Loucy (cell line): ENCODE data around the gene ATP8A2.
A peak's percentile ranks its signal among the peaks of the same experiment; 100 is the strongest.

ENCODE experiments used
- H2AFZ ChIP-seq: fragments of 200-600 bp; sonication (generic); 2 replicates; pipeline ENCODE4 v1.6.0; 2016; ENCODE audit warnings: antibody characterized with exemption, mild to moderate bottlenecking, low read length, moderate library complexity
- H3F3A ChIP-seq: fragments of 200-600 bp; 2 replicates; pipeline ENCODE4 v1.6.0; 2016; ENCODE audit warnings: antibody characterized with exemption, low read depth, mild to moderate bottlenecking
- H3K27me3 ChIP-seq: fragments of 200-600 bp; sonication (generic); 2 replicates; pipeline ENCODE4 v1.6.1; 2014; ENCODE audit warnings: low read length, mild to moderate bottlenecking; ENCODE audit not compliant: insufficient read depth, poor library complexity, severe bottlenecking
- H3K36me3 ChIP-seq: fragments of 200-600 bp; sonication (generic); 2 replicates; pipeline ENCODE4 v1.6.1; 2016; ENCODE audit warnings: low read length; ENCODE audit not compliant: insufficient read depth
- H3K4me1 ChIP-seq: fragments of 200-600 bp; sonication (generic); 2 replicates; pipeline ENCODE4 v1.5.1; 2014; ENCODE audit warnings: low read length, mild to moderate bottlenecking; ENCODE audit not compliant: insufficient read depth, poor library complexity, severe bottlenecking
- H3K4me2 ChIP-seq: fragments of 200-600 bp; sonication (generic); 2 replicates; pipeline ENCODE4 v1.6.0; 2014; ENCODE audit warnings: antibody characterized with exemption, low read length, low read depth, mild to moderate bottlenecking; ENCODE audit not compliant: poor library complexity, severe bottlenecking
- H3K4me3 ChIP-seq: fragments of 200-600 bp; sonication (generic); 2 replicates; pipeline ENCODE4 v1.5.1; 2014; ENCODE audit warnings: low read length, mild to moderate bottlenecking, mixed read lengths; ENCODE audit not compliant: poor library complexity, severe bottlenecking
- H3K79me2 ChIP-seq: fragments of 200-600 bp; sonication (generic); 2 replicates; pipeline ENCODE4 v1.6.1; 2014; ENCODE audit warnings: low read length; ENCODE audit not compliant: insufficient read depth
- H3K9ac ChIP-seq: fragments of 200-600 bp; sonication (generic); 2 replicates; pipeline ENCODE4 v1.6.0; 2014; ENCODE audit warnings: mild to moderate bottlenecking, low read depth, low read length, moderate library complexity; ENCODE audit not compliant: poor library complexity, severe bottlenecking
- H3K9me2 ChIP-seq: fragments of 200-600 bp; sonication (generic); replicated peaks from 2 replicates; pipeline ENCODE4 v1.6.1; 2016; ENCODE audit warnings: low read depth, low read length, mixed read lengths
- H3K9me3 ChIP-seq: fragments of 200-600 bp; sonication (generic); 2 replicates; pipeline ENCODE4 v1.6.1; 2014; ENCODE audit warnings: mild to moderate bottlenecking, antibody characterized with exemption, low read length, low read depth; ENCODE audit not compliant: insufficient read depth
- H4K20me1 ChIP-seq: fragments of 200-600 bp; sonication (generic); 2 replicates; pipeline ENCODE4 v1.6.0; 2014; ENCODE audit warnings: antibody characterized with exemption, low read length, mild to moderate bottlenecking; ENCODE audit not compliant: insufficient read depth, poor library complexity, severe bottlenecking
- EZH2phosphoT487 ChIP-seq: fragments of 200-600 bp; IDR thresholded peaks from 2 replicates; pipeline ENCODE4 v1.6.1; 2018; ENCODE audit warnings: antibody characterized with exemption, mild to moderate bottlenecking, moderate library complexity, borderline replicate concordance
- TF ChIP-seq, protein P1 (sequence below): fragments of 200-600 bp; sonication (generic); conservative IDR thresholded peaks from 2 replicates; pipeline ENCODE4 v1.5.1; 2014; ENCODE audit warnings: mild to moderate bottlenecking, antibody characterized with exemption, low read length

The ATP8A2 gene

DNA sequence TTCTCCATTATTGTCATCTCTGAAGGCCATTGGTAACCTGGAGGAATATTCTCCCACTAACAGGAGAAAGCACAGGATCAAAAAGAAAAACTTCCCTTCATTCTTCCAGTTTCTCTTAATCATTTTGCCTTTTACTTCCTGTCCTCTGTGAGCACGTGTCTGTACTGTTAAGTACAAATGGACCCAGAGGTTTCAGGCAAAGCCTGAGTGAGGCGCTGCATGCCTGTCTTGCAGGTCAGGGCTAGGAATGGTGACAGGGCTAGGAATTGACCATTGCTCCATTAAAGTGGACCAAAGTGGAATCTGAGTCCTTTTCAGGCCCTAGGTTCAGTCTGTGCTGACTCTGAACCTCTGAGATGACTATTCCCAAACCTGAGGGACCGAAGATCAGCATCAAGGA lies 353.3 kb downstream of the ATP8A2 start:
- H2AFZ ChIP-seq = peak overlapping the region; percentile 75; the same call in 1 of the 2 replicates
- H3K4me3 ChIP-seq = peak overlapping the region; percentile 19
- no peaks in the 10 kb centered on the region for H3K9me3 ChIP-seq
- TF ChIP-seq, protein P1, sequence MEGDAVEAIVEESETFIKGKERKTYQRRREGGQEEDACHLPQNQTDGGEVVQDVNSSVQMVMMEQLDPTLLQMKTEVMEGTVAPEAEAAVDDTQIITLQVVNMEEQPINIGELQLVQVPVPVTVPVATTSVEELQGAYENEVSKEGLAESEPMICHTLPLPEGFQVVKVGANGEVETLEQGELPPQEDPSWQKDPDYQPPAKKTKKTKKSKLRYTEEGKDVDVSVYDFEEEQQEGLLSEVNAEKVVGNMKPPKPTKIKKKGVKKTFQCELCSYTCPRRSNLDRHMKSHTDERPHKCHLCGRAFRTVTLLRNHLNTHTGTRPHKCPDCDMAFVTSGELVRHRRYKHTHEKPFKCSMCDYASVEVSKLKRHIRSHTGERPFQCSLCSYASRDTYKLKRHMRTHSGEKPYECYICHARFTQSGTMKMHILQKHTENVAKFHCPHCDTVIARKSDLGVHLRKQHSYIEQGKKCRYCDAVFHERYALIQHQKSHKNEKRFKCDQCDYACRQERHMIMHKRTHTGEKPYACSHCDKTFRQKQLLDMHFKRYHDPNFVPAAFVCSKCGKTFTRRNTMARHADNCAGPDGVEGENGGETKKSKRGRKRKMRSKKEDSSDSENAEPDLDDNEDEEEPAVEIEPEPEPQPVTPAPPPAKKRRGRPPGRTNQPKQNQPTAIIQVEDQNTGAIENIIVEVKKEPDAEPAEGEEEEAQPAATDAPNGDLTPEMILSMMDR = peak; percentile 64
- TF ChIP-seq EZH2phosphoT487 = no peak
- no peaks in the 10 kb centered on the region for H3K36me3 ChIP-seq
- H3K4me1 ChIP-seq = peaks cover 36% of the 10 kb centered on the region
- H3K79me2 ChIP-seq = no peaks in the 10 kb centered on the region
- no peak overlapping the region for H3K9ac ChIP-seq
- H3K9me2 ChIP-seq = no peaks in the 10 kb centered on the region
- no peaks in the 10 kb centered on the region for H3K27me3 ChIP-seq
- H4K20me1 ChIP-seq = no peaks in the 10 kb centered on the region
- no peaks in the 10 kb centered on the region for H3F3A ChIP-seq
- peak overlapping the region; percentile 61 for H3K4me2 ChIP-seq

DNA sequence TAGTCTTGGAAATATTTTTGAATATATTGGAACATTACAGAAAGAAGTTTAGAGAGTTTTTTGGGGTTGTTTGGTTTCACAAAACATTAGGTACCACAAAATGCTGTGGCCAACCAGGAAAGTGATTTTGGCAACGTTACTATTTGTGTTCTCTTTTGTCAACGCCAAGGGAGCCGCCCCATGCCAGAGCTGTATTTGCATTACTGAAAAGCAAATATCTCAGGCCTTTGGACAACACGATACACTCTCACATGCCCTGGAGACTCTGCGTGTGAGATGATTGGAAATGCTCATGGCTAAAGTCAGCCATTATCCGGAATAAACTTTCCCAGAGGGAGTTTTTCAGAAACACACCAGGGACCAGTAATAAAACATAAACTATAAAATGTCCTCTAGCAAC lies 355.5 kb downstream of the ATP8A2 start:
- H3K4me1 ChIP-seq = peaks cover 39% of the 10 kb centered on the region
- TF ChIP-seq EZH2phosphoT487 = no peak
- no peaks in the 10 kb centered on the region for H3K9me3 ChIP-seq
- H4K20me1 ChIP-seq = no peaks in the 10 kb centered on the region
- H2AFZ ChIP-seq = no peak overlapping the region
- no peaks in the 10 kb centered on the region for H3K79me2 ChIP-seq
- H3K27me3 ChIP-seq = no peaks in the 10 kb centered on the region
- no peaks in the 10 kb centered on the region for H3K9me2 ChIP-seq
- no peak overlapping the region for H3K4me3 ChIP-seq
- no peaks in the 10 kb centered on the region for H3F3A ChIP-seq
- no peaks in the 10 kb centered on the region for H3K36me3 ChIP-seq
- H3K4me2 ChIP-seq = no peak overlapping the region
- H3K9ac ChIP-seq = no peak overlapping the region

DNA sequence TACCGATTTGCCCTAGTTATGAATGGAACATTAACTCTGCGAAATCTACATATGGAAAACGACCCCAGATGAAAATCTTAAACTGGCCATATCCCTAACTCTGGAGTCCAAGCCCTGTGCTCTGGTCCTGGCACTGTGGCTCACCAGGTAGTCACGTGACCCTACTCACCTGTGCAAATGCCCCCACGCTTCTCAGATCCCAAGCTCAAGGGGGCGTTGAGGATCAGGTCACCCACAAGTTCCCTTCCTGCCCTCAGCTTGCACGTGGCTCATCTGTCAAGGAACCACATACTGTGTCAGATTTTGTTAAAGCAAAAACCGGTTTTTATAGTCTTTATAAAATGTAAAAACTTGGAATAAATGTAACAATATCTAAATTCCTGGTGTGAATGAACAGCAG lies 356.0 kb downstream of the ATP8A2 start:
- Histone ChIP-seq H3K27me3 (no peaks in the 10 kb centered on the region), H3K9me2 (no peaks in the 10 kb centered on the region), H3K36me3 (no peaks in the 10 kb centered on the region), H3K4me3 (no peak overlapping the region), H3K4me2 (no peak overlapping the region), H2AFZ (no peak overlapping the region), H3K9ac (no peak overlapping the region), H3K79me2 (no peaks in the 10 kb centered on the region), H3K4me1 (peaks cover 43% of the 10 kb centered on the region), H3F3A (no peaks in the 10 kb centered on the region; the same call in 1 of the 2 replicates), H4K20me1 (no peaks in the 10 kb centered on the region), H3K9me3 (no peaks in the 10 kb centered on the region)
- TF ChIP-seq, protein P1 = no peak
- no peak for TF ChIP-seq EZH2phosphoT487

DNA sequence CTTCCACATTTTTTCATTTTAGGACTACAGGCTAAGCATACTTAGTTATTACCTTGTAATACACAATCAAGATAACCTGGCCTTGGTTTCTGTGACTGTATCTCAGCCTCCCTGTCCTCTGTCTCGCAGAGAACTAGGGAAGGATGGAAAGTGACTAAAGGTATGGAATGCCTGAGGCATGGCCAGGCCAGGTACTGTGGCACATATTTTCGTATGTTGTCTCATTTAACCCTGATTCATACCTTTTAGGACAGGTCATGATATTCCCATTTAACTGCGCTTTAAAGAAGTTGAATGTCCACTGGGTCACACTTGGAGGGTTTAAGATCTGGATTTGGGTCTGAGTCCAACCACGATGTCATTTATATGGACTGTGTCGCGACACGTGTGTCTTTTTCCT lies 357.4 kb downstream of the ATP8A2 start:
- Histone ChIP-seq H2AFZ (no peak overlapping the region), H3K9me2 (no peaks in the 10 kb centered on the region), H3K9ac (no peak overlapping the region), H3K36me3 (no peaks in the 10 kb centered on the region), H3K4me1 (peaks cover 47% of the 10 kb centered on the region), H3K4me2 (no peak overlapping the region), H3K27me3 (no peaks in the 10 kb centered on the region), H3F3A (no peaks in the 10 kb centered on the region; the same call in 1 of the 2 replicates), H3K4me3 (no peak overlapping the region), H3K79me2 (no peaks in the 10 kb centered on the region), H4K20me1 (no peaks in the 10 kb centered on the region), H3K9me3 (no peaks in the 10 kb centered on the region)
- TF ChIP-seq, protein P1 = no peak
- TF ChIP-seq EZH2phosphoT487 = no peak
